Colonic mucosa (tissue), 4 donors: ENCODE measurements around the gene LYZL6. TPM values are rescaled to one million over a fixed set of nuclear protein-coding genes. Genes with fewer than 3 reads are reported as not detected.

Experiments
- DNase-seq: peaks from one replicate; pipeline ENCODE4 v3.0.0-alpha.2; 2020
- H3K27ac ChIP-seq: fragments of 200-600 bp; one replicate; pipeline ENCODE4 v1.8.0; 2021
- H3K27me3 ChIP-seq: fragments of 200-600 bp; one replicate; pipeline ENCODE4 v1.8.0; 2021
- H3K36me3 ChIP-seq: fragments of 200-600 bp; one replicate; pipeline ENCODE4 v1.8.0; 2021
- H3K4me1 ChIP-seq: fragments of 200-600 bp; one replicate; pipeline ENCODE4 v1.8.0; 2021; ENCODE audit warnings: mild to moderate bottlenecking
- H3K4me3 ChIP-seq: fragments of 200-600 bp; one replicate; pipeline ENCODE4 v1.8.0; 2021
- H3K9ac ChIP-seq, 2 donors: one replicate each; pipeline ENCODE4 v1.7.0; 2013; ENCODE audit warnings: control low read depth in 2 of 2, low read depth in 2 of 2, low read length in 2 of 2
- H3K9me3 ChIP-seq: fragments of 200-600 bp; one replicate; pipeline ENCODE4 v1.8.0; 2021
- CTCF ChIP-seq: fragments of 200-600 bp; IDR thresholded peaks from one replicate; pipeline ENCODE4 v1.8.0; 2022; ENCODE audit warnings: antibody characterized with exemption, mild to moderate bottlenecking
- intact Hi-C: fragments of 100-400 bp; cut with DNase I; formaldehyde crosslinking; loops from one replicate; pipeline ENCODE4 v1.14.1; 2022
- total RNA-seq, 2 donors: library from RNA; stranded (reverse); fragmentation: NEBNext Ultra II Directional in 1 of 2; extraction: Animal tissue kit (Norgen Biotek cat#: 25700) in 1 of 2; gene quantifications; one replicate each; pipeline ENCODE4 v1.2.1, GENCODE V29; 2021
- donor health status: healthy.
- donor health status: DM: no; HTN: no; CAD: no.
- donor health status: DM: no; HTN: no; CAD: no.

Gene LYZL6
- total RNA-seq, 2 donors from 2014 or later, result not detected

GRCh38 chr17:35968520-35969054 lies 25.1 kb upstream of the LYZL6 start:
- DNase-seq, result no peak
- intact Hi-C loops, result loop anchor here (2.0 kb wide), 1 partner anchor 180 kb away; no protein-coding TSS in a partner anchor

GRCh38 chr17:35965272-35965671 lies 21.8 kb upstream of the LYZL6 start:
- Histone ChIP-seq H3K27ac (no peak overlapping the region), H3K36me3 (no peaks in the 10 kb centered on the region), H3K4me1 (no peaks in the 10 kb centered on the region), H3K9ac (no peak overlapping the region), H3K4me3 (no peak overlapping the region), H3K9me3 (no peaks in the 10 kb centered on the region), H3K27me3 (no peaks in the 10 kb centered on the region)
- TF ChIP-seq CTCF, result no peak
- no peak for DNase-seq
- intact Hi-C loops, result no loop called here

More at GRCh38 chr17:35968520-35969054, 25.1 kb upstream of the LYZL6 start:
- Histone ChIP-seq H3K9me3 (no peaks in the 10 kb centered on the region), H3K4me1 (no peaks in the 10 kb centered on the region), H3K9ac (no peak overlapping the region), H3K27me3 (no peaks in the 10 kb centered on the region), H3K27ac (no peak overlapping the region), H3K4me3 (no peak overlapping the region), H3K36me3 (no peaks in the 10 kb centered on the region)
- no peak for TF ChIP-seq CTCF

GRCh38 chr17:35963663-35964062 lies 20.1 kb upstream of the LYZL6 start:
- Histone ChIP-seq H3K36me3 (no peaks in the 10 kb centered on the region), H3K9me3 (no peaks in the 10 kb centered on the region), H3K4me3 (no peak overlapping the region), H3K9ac (no peak overlapping the region), H3K27ac (no peak overlapping the region), H3K27me3 (no peaks in the 10 kb centered on the region), H3K4me1 (no peaks in the 10 kb centered on the region)
- no peak for DNase-seq
- intact Hi-C loops, result no loop called here
- no peak for TF ChIP-seq CTCF

- H3K4me1 ChIP-seq, result no peaks in the 10 kb centered on the region
- H3K9ac ChIP-seq, result no peak overlapping the region
- H3K36me3 ChIP-seq, result no peaks in the 10 kb centered on the region
- H3K27ac ChIP-seq, result no peak overlapping the region
- no peaks in the 10 kb centered on the region for H3K27me3 ChIP-seq
- intact Hi-C loops, result no loop called here
- TF ChIP-seq CTCF, result no peak
- H3K4me3 ChIP-seq, result no peak overlapping the region
- H3K9me3 ChIP-seq, result no peaks in the 10 kb centered on the region
- no peak for DNase-seq
Measured at GRCh38 chr17:35953720-35954119, 10.2 kb upstream of the LYZL6 start.

- Histone ChIP-seq H3K9ac (no peak overlapping the region), H3K27ac (no peak overlapping the region), H3K4me3 (no peak overlapping the region), H3K36me3 (no peaks in the 10 kb centered on the region), H3K9me3 (no peaks in the 10 kb centered on the region), H3K4me1 (no peaks in the 10 kb centered on the region), H3K27me3 (no peaks in the 10 kb centered on the region)
- no peak for TF ChIP-seq CTCF
- DNase-seq, result no peak
- intact Hi-C loops, result no loop called here
Measured at GRCh38 chr17:35949401-35949800, 5.9 kb upstream of the LYZL6 start.
